ENCODE data around the gene CTSZ.
"Not testable (repeated sequence)": the region's sequence is repeated elsewhere in the genome, so short reads cannot be mapped to it uniquely, and the experiment has no call there.

CTSZ gene

DNA sequence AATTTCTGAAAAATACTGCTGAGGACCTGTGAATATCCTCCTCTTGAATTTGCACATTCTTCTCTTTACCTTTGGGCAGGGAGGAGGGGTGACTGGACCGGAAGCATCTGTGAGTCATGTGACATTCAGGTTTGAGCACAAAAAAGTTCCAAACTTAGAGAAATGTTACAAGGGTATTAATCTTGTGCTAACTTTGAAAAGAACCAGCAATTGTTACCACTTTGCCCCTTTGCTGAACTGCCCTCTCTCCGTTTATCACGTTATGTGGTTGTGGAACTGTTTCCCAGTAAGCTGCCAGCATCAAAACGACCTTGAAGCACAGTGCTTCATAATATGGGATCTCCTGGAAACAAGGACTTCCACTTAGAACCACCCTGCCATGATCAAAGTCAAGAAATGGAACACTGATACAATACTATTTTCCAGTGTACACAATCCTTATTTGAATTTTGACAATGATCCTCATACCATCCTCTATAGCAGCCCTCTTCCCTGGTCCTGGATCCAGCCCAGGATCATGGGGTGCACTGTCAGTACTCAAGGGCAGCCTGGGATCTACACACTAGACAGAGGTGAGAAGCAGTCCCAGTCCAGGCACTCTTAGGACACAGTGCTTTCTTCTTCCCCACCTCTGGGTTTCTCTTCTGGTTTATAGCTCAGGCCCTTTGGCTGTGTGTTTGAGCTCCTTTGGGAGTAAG is 9.9 kb upstream of the CTSZ start:
- H3K36me3 ChIP-seq (ENCODE audit: control insufficient read depth, insufficient read depth, low read length) = no peaks in the 10 kb centered on the region
- no peaks in the 10 kb centered on the region for H3K9me3 ChIP-seq (ENCODE audit: control insufficient read depth, low read length)
- no peaks in the 10 kb centered on the region for H3K27me3 ChIP-seq (ENCODE audit: control insufficient read depth, insufficient read depth, low read length)
- no peaks in the 10 kb centered on the region for H3K4me1 ChIP-seq (ENCODE audit: control insufficient read depth, insufficient read depth, low read length)
- no peak overlapping the region for H3K4me3 ChIP-seq (ENCODE audit: low read length)
- H3K9ac ChIP-seq (ENCODE audit: low read length) = no peak overlapping the region

DNA sequence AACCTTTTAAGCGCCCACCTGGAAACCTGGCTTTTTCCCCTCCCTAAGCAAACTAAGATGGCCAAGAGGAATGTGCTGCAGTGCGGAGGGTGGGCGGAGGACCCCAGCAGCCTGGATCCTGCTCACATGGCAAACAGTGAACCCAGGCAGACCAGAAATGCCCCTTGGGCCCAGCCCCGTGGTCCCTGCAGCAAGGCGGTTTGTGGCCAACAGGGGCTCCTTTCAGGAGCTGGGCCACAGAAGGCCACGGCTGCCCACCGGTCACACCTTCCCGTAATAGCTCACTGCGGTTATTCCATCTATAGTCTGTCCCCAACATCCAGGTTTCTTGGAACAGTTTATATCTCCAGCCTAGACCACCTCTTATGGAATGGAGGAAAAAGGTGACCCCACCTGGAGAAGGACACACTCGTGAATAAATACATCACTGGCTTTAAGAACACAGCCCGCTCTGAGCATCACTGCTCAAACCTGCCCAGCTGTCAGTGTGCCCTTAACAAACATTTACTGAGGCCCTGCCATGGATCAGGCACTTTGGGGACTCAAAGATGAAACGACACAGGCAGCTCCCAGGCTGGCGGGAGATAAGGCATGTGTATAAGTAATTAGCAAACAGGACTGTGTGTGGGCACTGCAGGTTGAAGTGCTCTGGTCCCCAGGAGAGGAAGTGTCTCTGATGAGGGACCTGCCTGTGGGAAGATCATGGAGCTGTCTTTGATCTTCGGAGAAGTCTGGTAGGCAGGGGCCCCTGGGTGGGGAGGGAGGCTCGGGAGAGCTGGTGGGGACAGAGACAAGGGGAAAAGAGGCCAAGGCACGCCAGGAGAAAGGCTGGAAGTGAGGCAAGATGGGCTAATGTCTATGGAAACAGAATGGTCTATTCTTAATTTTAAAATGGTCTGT is 9.0 kb upstream of the CTSZ start:
- no peaks in the 10 kb centered on the region for H3K36me3 ChIP-seq (ENCODE audit: control insufficient read depth, insufficient read depth, low read length)
- H3K9ac ChIP-seq (ENCODE audit: low read length) = no peak overlapping the region
- H3K4me3 ChIP-seq (ENCODE audit: low read length) = no peak overlapping the region
- no peaks in the 10 kb centered on the region for H3K9me3 ChIP-seq (ENCODE audit: control insufficient read depth, low read length)
- no peaks in the 10 kb centered on the region for H3K27me3 ChIP-seq (ENCODE audit: control insufficient read depth, insufficient read depth, low read length)
- peaks cover 6% of the 10 kb centered on the region for H3K4me1 ChIP-seq (ENCODE audit: control insufficient read depth, insufficient read depth, low read length)

DNA sequence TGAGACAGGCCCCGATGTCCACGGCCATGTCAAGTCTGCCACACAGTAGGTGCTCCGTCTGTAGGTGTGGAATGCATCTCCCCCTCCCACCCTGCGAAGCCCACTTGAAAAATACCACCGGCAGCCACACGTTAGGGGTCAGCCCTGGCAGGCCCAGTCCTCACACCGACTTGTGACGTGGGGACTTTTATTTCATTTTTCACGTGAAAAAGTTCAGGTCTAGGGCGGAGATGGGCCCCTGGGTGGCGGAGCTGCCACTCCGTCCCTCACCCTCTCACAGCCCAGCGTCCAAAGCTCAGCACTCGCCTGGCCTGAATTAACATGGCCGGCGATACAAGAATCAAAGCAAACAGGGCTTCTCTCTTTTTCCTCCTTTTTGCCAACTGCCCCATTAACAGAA is 8.4 kb upstream of the CTSZ start:
- Histone ChIP-seq H3K36me3 (ENCODE audit: control insufficient read depth, insufficient read depth, low read length) (no peaks in the 10 kb centered on the region), H3K9ac (ENCODE audit: low read length) (no peak overlapping the region), H3K9me3 (ENCODE audit: control insufficient read depth, low read length) (no peaks in the 10 kb centered on the region), H3K4me1 (ENCODE audit: control insufficient read depth, insufficient read depth, low read length) (peaks cover 13% of the 10 kb centered on the region), H3K27me3 (ENCODE audit: control insufficient read depth, insufficient read depth, low read length) (no peaks in the 10 kb centered on the region), H3K4me3 (ENCODE audit: low read length) (no peak overlapping the region)

DNA sequence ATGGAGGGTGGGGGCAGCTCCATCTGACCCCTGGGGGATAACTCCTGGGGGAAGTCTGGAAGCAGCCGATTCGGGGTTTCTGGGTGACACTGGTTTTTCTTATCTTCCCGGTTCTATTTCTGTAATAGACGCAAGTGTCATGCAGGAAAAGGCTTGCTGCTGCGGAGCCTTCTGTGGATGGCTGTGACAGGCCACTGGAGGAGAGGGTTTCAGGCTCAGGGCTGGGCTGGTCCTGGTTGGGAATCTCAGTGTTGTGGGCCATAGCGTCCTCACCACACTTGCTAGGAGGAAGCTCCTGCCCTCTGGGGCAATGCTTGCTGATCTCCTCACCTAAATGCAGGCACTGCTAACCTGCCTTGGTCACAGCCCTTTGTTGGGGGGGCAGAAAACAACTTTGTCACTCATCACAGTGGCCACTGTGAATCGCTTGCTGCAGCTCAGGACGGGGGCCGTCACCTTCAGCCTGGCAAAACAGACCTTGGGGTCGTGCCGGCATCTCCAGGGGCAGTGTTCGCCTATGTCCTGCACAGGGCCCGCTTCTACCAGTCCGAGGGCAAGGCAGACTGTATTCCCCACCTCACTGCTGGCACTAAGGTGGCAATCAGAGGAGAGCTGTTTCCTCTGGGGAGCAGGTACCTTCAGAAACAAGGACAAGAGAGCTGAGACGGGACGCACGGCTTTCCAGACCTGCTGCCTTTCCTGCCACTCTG is 7.8 kb upstream of the CTSZ start:
- Histone ChIP-seq H3K4me1 (ENCODE audit: control insufficient read depth, insufficient read depth, low read length) (peaks cover 18% of the 10 kb centered on the region), H3K4me3 (ENCODE audit: low read length) (no peak overlapping the region), H3K9me3 (ENCODE audit: control insufficient read depth, low read length) (no peaks in the 10 kb centered on the region)

DNA sequence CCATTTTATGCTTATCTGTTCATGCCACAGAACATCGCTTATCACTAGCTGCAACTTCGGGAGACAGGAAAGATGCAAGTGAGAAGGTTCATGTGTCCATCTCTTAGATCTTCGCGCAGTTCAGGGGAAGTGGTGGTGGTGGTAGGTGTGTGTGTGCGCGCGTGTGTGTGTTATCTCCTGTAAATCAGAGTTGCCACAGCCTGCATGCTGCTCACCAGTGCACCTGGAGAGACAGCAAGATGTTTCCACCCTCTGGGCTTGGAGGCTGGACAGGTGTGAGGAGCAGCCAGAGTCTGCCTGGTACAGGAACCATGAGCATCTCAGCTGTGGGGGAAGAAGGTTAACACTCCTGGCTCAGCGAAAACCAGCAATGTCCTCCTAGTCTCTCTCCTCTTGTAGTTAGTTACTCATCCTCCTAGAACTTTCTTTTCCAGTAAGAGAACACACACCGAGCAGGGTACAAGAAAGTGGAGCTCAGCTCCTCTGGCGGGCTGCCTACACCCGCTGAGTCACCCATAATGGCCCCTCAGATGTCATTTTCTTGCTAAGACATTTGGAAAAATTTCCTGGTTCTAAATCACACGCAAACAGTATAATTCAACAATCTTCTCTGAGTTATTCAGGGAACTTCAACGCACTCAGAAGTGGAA is 7.0 kb upstream of the CTSZ start:
- no peaks in the 10 kb centered on the region for H3K36me3 ChIP-seq (ENCODE audit: control insufficient read depth, insufficient read depth, low read length)
- no peaks in the 10 kb centered on the region for H3K9me3 ChIP-seq (ENCODE audit: control insufficient read depth, low read length)
- H3K4me1 ChIP-seq (ENCODE audit: control insufficient read depth, insufficient read depth, low read length) = peaks cover 20% of the 10 kb centered on the region
- no peak overlapping the region for H3K4me3 ChIP-seq (ENCODE audit: low read length)
- no peaks in the 10 kb centered on the region for H3K27me3 ChIP-seq (ENCODE audit: control insufficient read depth, insufficient read depth, low read length)
- H3K9ac ChIP-seq (ENCODE audit: low read length) = no peak overlapping the region

More for the DNA sequence above, 7.8 kb upstream of the CTSZ start:
- Histone ChIP-seq H3K36me3 (ENCODE audit: control insufficient read depth, insufficient read depth, low read length) (no peaks in the 10 kb centered on the region), H3K27me3 (ENCODE audit: control insufficient read depth, insufficient read depth, low read length) (no peaks in the 10 kb centered on the region), H3K9ac (ENCODE audit: low read length) (no peak overlapping the region)

DNA sequence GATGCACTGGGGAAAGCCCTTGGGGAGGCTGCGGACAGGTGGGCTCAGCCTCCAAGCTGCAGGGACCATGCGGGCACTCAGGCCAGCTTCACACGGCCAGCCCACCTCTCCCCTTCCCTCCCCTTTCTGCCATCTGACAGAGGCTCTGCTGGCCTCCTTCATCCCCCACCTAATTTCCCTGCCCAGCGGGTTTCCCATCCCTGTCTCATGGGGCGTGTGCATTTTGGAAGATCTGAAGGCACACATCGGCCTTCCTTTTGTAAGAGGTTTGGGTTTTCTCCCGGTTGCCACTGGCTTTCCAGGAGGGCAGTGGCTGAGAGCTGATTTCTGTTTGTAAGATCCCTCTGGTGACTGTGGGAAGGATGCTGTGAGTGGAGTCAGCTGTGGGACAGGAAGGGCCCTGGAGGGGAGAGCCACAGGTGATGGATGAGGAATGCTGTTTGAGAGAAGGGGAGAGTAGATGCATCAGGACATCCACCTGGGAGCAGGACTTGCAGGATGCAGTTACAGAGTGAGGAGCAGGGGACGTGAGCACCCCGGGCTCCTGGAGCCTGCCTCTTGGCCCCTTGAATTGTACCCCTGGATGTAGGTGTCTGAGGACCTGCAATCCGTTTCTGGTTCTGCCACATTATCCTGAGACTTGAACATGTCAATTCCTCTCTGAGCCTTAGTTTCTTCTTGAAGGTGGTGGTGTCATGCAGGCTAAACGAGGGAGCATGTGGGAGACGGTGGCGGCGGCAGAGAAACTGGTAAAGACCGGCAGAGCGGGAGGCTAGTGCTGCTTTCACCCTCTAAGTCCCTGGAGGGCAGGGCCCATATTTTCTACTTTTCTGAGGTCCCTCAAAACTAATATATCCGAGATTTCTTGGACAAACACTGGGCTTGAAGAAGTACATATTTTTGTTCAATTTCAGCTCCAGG is 6.2 kb upstream of the CTSZ start:
- Histone ChIP-seq H3K4me1 (ENCODE audit: control insufficient read depth, insufficient read depth, low read length) (peaks cover 20% of the 10 kb centered on the region), H3K9me3 (ENCODE audit: control insufficient read depth, low read length) (no peaks in the 10 kb centered on the region), H3K9ac (ENCODE audit: low read length) (no peak overlapping the region), H3K27me3 (ENCODE audit: control insufficient read depth, insufficient read depth, low read length) (no peaks in the 10 kb centered on the region), H3K36me3 (ENCODE audit: control insufficient read depth, insufficient read depth, low read length) (no peaks in the 10 kb centered on the region), H3K4me3 (ENCODE audit: low read length) (no peak overlapping the region)

DNA sequence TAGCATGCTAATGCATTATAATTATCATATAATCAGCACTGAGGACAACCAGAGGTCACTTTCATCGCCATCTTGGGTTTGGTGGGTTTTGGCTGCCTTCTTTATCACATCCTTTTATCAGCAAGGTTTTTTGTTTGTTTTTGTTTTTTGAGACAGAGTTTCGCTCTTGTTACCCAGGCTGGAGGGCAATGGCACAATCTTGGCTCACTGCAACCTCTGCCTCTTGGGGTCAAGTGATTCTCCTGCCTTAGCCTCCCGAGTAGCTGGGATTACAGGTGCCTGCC is 4.8 kb upstream of the CTSZ start:
- not testable (repeated sequence) for H3K9ac ChIP-seq (ENCODE audit: low read length); H3K4me3 ChIP-seq (ENCODE audit: low read length); H3K36me3 ChIP-seq (ENCODE audit: control insufficient read depth, insufficient read depth, low read length); H3K9me3 ChIP-seq (ENCODE audit: control insufficient read depth, low read length); H3K27me3 ChIP-seq (ENCODE audit: control insufficient read depth, insufficient read depth, low read length)
- peaks cover 31% of the 10 kb centered on the region for H3K4me1 ChIP-seq (ENCODE audit: control insufficient read depth, insufficient read depth, low read length)

DNA sequence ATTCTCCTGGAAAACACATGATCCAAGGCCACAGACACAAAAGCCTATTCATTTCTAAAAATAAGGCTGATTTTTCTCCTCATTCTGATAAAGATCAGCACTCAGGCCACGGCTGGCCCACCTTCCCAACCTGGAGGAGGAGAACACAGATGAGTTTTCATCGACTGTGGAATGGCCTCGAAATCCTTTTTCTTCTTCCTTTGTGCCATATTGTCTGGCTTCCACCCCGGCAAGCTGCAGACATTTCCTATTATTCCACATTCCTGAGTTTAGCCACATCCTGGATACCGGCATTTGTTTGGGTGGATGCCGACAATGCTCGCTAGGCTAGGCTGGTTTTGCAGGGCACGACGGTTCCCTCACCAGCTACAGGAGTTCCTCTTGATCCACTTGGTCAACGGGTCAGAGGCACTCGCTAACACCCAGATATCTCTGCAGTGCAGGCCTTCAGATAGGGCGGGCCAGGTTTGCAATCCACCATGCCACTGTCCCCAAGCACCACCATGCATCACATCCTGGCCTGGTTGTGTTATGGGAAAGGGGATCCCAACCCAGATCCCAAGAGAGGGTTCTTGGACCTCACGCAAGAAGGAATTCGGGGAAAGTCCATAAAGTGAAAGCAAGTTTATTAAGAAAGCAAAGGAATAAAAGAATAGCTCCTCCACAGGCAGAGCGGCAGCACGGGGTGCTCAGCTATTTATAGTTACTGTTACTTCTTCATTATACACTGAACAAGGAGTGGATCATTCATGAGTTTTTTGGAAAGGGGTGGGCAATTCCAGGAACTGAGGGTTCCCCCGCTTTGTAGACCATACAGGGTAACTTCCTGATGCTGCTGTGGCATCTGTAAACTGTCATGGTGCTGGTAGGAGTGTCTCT is 4.2 kb upstream of the CTSZ start:
- H3K9me3 ChIP-seq (ENCODE audit: control insufficient read depth, low read length) = no peaks in the 10 kb centered on the region
- no peaks in the 10 kb centered on the region for H3K27me3 ChIP-seq (ENCODE audit: control insufficient read depth, insufficient read depth, low read length)
- no peak overlapping the region for H3K4me3 ChIP-seq (ENCODE audit: low read length)
- no peaks in the 10 kb centered on the region for H3K36me3 ChIP-seq (ENCODE audit: control insufficient read depth, insufficient read depth, low read length)
- H3K9ac ChIP-seq (ENCODE audit: low read length) = no peak overlapping the region
- peaks cover 34% of the 10 kb centered on the region for H3K4me1 ChIP-seq (ENCODE audit: control insufficient read depth, insufficient read depth, low read length)

DNA sequence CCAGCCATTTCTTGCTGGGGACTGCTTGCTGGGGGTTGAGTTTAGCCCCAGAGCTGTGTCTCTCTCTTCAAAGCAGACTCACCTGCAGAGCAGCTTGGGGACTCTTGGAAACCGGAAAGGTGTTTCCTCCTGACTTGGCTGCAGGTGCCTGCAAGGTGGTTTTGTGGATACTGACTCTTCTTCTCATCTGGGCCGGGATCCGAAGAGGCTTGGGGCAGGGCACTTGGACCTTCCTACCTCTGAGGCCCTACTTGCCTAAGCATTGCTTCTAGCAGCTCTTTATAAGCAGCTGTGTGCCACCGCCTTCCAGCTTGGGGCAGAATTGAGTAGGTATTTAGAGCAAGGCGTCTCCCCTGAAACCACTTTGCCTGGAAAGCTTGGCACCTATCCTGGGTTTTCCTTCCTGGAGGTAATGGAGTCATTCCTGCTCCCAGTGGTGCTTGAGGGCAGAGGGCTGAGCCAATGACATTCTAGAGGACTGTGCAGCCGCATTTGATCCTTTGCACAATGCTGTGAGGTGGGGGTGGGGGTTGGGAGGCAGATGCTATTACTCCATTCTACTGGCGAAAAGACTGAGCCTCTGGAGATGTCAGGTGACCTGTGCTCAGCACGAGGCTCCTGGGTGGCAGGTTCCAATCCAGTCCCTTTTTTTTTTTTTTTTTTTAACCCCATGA is 3.4 kb upstream of the CTSZ start:
- Histone ChIP-seq H3K9me3 (ENCODE audit: control insufficient read depth, low read length) (no peaks in the 10 kb centered on the region), H3K4me1 (ENCODE audit: control insufficient read depth, insufficient read depth, low read length) (peaks cover 41% of the 10 kb centered on the region), H3K9ac (ENCODE audit: low read length) (no peak overlapping the region), H3K27me3 (ENCODE audit: control insufficient read depth, insufficient read depth, low read length) (no peaks in the 10 kb centered on the region), H3K4me3 (ENCODE audit: low read length) (no peak overlapping the region), H3K36me3 (ENCODE audit: control insufficient read depth, insufficient read depth, low read length) (no peaks in the 10 kb centered on the region)

DNA sequence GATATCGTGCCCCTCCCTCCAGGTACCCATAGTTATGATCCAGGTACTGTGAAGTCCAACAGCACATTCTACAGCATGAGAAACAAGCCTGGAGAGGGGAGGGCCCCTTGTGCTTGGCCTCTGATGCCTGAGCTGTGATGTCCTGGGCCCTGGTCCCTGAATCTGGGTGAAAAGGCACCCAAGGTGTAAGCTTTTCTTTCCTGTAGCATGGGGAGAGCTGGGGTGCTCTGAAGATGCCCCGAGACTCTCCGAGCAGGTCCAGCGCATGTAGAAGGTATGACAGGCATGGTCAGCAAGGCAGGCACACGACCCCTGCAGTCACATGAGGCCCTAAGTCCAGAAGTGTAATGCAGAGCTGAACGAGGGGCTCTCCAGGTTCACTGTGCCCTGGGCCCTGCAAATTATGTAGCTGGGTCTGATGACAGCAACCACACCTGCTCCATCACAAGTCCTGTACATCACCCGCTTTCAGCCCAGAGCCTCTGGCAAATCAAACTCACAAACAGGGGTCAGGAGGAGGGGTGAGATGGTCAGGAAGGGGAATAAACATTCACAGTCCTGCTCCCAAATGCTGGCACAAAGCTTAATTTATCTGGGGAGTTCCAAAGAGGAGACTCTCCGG is 1.8 kb upstream of the CTSZ start:
- H3K4me3 ChIP-seq (ENCODE audit: low read length) = no peak overlapping the region
- no peak overlapping the region for H3K9ac ChIP-seq (ENCODE audit: low read length)
- no peaks in the 10 kb centered on the region for H3K36me3 ChIP-seq (ENCODE audit: control insufficient read depth, insufficient read depth, low read length)
- H3K9me3 ChIP-seq (ENCODE audit: control insufficient read depth, low read length) = no peaks in the 10 kb centered on the region
- H3K4me1 ChIP-seq (ENCODE audit: control insufficient read depth, insufficient read depth, low read length) = peaks cover 54% of the 10 kb centered on the region
- H3K27me3 ChIP-seq (ENCODE audit: control insufficient read depth, insufficient read depth, low read length) = no peaks in the 10 kb centered on the region

All from mucosa of stomach (tissue), 1 donor.